Thyroid gland (tissue), 4 donors: Measurements from ENCODE around the gene SCUBE3. TPM values are rescaled to one million over a fixed set of nuclear protein-coding genes. Genes with fewer than 3 reads are reported as not detected.

Experiments
- DNase-seq, 2 donors: peaks; one replicate each; pipeline ENCODE4 v3.0.0-alpha.2; 2019
- H3K27ac ChIP-seq, 3 donors: fragments of 200-600 bp; sonication (generic); 1 replicate in 2 of 3; 2 replicates in 1 of 3; pipeline ENCODE4 v1.5.1; 2016 to 2019; ENCODE audit warnings: mild to moderate bottlenecking in 1 of 3, moderate library complexity in 1 of 3
- H3K27me3 ChIP-seq: fragments of 200-600 bp; sonication (generic); one replicate; pipeline ENCODE4 v1.5.1; 2019
- H3K36me3 ChIP-seq, 2 donors: fragments of 200-600 bp; sonication (generic); one replicate each; pipeline ENCODE4 v1.5.1; 2016 to 2019
- H3K4me1 ChIP-seq, 2 donors: fragments of 200-600 bp; sonication (generic); one replicate each; pipeline ENCODE4 v1.5.1; 2017 to 2019
- H3K4me3 ChIP-seq, 3 donors: fragments of 200-600 bp; sonication (generic); replicated peaks in 1 of 3; 1 replicate in 2 of 3; 2 replicates in 1 of 3; pipeline ENCODE4 v1.5.1; 2016; ENCODE audit warnings: mild to moderate bottlenecking in 1 of 3
- H3K9me3 ChIP-seq: fragments of 200-600 bp; sonication (generic); one replicate; pipeline ENCODE4 v1.5.1; 2017
- CTCF ChIP-seq, 6 experiments: fragments of 200-600 bp in 3 of 6; fragments of 450-650 bp in 3 of 6; sonication (generic) in 3 of 6; IDR thresholded peaks; one replicate each; pipeline ENCODE4 v1.5.1; 2016 to 2019; ENCODE audit warnings: antibody characterized with exemption in 6 of 6, mild to moderate bottlenecking in 2 of 6, inconsistent platforms in 1 of 6, moderate library complexity in 1 of 6
- POLR2A ChIP-seq, 2 donors: fragments of 450-650 bp; IDR thresholded peaks; one replicate each; pipeline ENCODE4 v1.6.1; 2017; ENCODE audit warnings: antibody characterized with exemption in 2 of 2, mild to moderate bottlenecking in 2 of 2, moderate library complexity in 1 of 2
- WGBS, 2 donors: methylation state at CpG; one replicate each; pipeline ENCODE4 v1.1.5; 2017; 5-methylcytosine and 5-hydroxymethylcytosine counted together
- intact Hi-C: fragments of 100-400 bp; cut with DNase I; formaldehyde crosslinking; loops from one replicate; pipeline ENCODE4 v1.15.1; 2023
- total RNA-seq, 4 donors: library from RNA; depleted of rRNA; stranded (reverse); fragments of >200 nt; gene quantifications; one replicate each; pipeline ENCODE4 v1.2.3, GENCODE V29; 2016

SCUBE3 gene
- total RNA-seq, 4 donors from 2014 or later, result 45.5 to 119 (median 66.3) TPM

DNA sequence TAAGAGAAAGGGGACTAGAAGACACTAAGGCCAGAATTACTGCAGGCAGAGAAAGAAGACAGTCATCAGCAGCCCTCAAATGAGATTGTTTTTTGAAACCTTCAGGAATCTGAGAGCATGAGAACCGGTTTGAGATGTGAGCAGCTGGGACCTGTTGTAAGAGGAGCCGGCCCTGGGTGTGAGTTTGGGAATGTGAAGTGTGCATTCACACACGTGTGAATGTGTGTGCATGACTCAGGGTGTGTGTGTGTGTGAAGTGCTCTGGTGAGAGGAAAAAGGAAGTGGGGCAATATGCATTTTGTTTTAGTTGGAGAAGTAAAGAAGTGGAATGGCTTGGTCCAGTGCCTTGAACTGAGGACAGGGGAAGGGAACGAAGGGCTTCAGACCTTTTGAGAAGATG is 4.3 kb downstream of the SCUBE3 start:
- H3K4me3 ChIP-seq, result no peak overlapping the region
- H3K4me1 ChIP-seq, result peaks cover 60 to 72% of the 10 kb centered on the region in 2 donors
- no peaks in the 10 kb centered on the region for H3K9me3 ChIP-seq
- no peak for TF ChIP-seq POLR2A (IDR thresholded peaks at IDR 0.05)
- no peak for TF ChIP-seq CTCF (IDR thresholded peaks at IDR 0.05)
- WGBS, 2 donors, result 16 to 19% methylated on average over 4 of the region's 4 CpGs
- peak; percentile 76 to 78 for DNase-seq
- intact Hi-C loops, result no loop called here
- no peaks in the 10 kb centered on the region for H3K27me3 ChIP-seq
- H3K27ac ChIP-seq, result peak overlapping the region; percentile 67 to 96 (median 90)
- no peaks in the 10 kb centered on the region for H3K36me3 ChIP-seq

GRCh38 chr6:35218456-35218855 is 4.7 kb downstream of the SCUBE3 start:
- Histone ChIP-seq H3K9me3 (no peaks in the 10 kb centered on the region), H3K4me3 (no peak overlapping the region), H3K4me1 (peaks cover 60 to 67% of the 10 kb centered on the region in 2 donors), H3K27me3 (no peaks in the 10 kb centered on the region), H3K36me3 (no peaks in the 10 kb centered on the region), H3K27ac (peak overlapping the region; percentile 65 to 96 (median 90))
- no peak for TF ChIP-seq CTCF (IDR thresholded peaks at IDR 0.05)
- DNase-seq, result no peak
- WGBS, 2 donors, result 61 to 71% methylated on average over 4 of the region's 4 CpGs
- intact Hi-C loops, result no loop called here

DNA sequence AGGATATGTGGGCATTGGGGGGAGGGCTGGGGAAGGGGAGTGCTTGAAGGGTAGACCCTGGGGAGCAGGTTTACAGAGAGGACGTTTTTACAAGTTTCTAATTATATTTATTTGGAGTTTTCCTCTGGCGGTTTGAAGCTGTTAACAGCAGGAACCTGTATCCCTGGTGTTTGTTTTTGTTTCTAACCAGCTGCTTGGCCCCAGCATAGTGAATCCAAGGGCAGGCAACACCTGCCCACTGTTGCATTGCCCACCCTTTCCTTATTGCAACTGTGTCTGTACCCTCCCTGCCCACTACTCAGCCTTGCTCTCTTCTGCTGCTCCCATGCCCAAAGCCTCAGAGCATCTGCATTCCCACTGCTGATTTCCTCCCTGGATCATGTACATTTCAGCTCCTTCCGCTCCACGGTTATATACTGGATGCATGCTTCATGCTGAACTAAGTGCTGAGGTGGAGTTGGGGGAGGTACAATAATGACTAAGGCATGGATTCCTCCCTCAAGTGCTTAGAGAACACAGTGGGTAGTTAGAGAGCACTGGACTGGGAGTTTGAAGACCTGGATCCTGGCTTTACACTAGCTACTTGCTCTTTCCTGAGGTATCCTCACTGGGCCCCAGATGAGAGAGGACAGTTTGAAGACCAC is 6.0 kb downstream of the SCUBE3 start:
- 37 to 51% methylated on average over 4 of the region's 4 CpGs for WGBS, 2 donors
- intact Hi-C loops, result no loop called here
- H3K4me1 ChIP-seq, result peaks cover 60 to 65% of the 10 kb centered on the region in 2 donors
- no peaks in the 10 kb centered on the region for H3K9me3 ChIP-seq
- DNase-seq, result no peak
- H3K27ac ChIP-seq, result peak overlapping the region; percentile 65 to 96 (median 90)
- no peaks in the 10 kb centered on the region for H3K27me3 ChIP-seq
- no peaks in the 10 kb centered on the region for H3K36me3 ChIP-seq
- no peak for TF ChIP-seq POLR2A (IDR thresholded peaks at IDR 0.05)
- no peak for TF ChIP-seq CTCF (IDR thresholded peaks at IDR 0.05)
- H3K4me3 ChIP-seq, result no peak overlapping the region

- no peak overlapping the region for H3K4me3 ChIP-seq
- TF ChIP-seq CTCF (IDR thresholded peaks at IDR 0.05) (no peak), POLR2A (IDR thresholded peaks at IDR 0.05) (no peak)
- DNase-seq, result no peak
- H3K9me3 ChIP-seq, result no peaks in the 10 kb centered on the region
- 82 to 100% methylated on average over 1 of the region's 1 CpG for WGBS, 2 donors
- no peaks in the 10 kb centered on the region for H3K27me3 ChIP-seq
- peak overlapping the region in 1 of 3 donors; percentile 90 for H3K27ac ChIP-seq
- H3K36me3 ChIP-seq, result no peaks in the 10 kb centered on the region
- H3K4me1 ChIP-seq, result peaks cover 55 to 64% of the 10 kb centered on the region in 2 donors
- intact Hi-C loops, result no loop called here
Measured at GRCh38 chr6:35220711-35221110, 7.0 kb downstream of the SCUBE3 start.

- no peak for DNase-seq
- Histone ChIP-seq H3K4me1 (peaks cover 32 to 41% of the 10 kb centered on the region in 2 donors), H3K27ac (no peak overlapping the region), H3K36me3 (no peaks in the 10 kb centered on the region), H3K4me3 (no peak overlapping the region), H3K9me3 (no peaks in the 10 kb centered on the region), H3K27me3 (no peaks in the 10 kb centered on the region)
- intact Hi-C loops, result no loop called here
- TF ChIP-seq POLR2A (IDR thresholded peaks at IDR 0.05), result no peak
- TF ChIP-seq CTCF (IDR thresholded peaks at IDR 0.05), result no peak
- 82 to 87% methylated on average over 2 of the region's 2 CpGs for whole genome bisulfite sequencing, 2 donors
Measured at GRCh38 chr6:35223396-35223795, 9.6 kb downstream of the SCUBE3 start.
